ENCODE data around the gene PRELID1. TPM values are rescaled to one million over a fixed set of nuclear protein-coding genes. Genes with fewer than 3 reads are reported as not detected.
"Not testable (repeated sequence)": the region's sequence is repeated elsewhere in the genome, so short reads cannot be mapped to it uniquely, and the experiment has no call there.

PRELID1 gene
- total RNA-seq, 1 donor from 2014 or later: 196 TPM

GRCh38 chr5:177339107-177339638 lies 35.6 kb downstream of the PRELID1 start:
- Histone ChIP-seq H3K27me3 (ENCODE audit: insufficient read depth, low read length) (no peaks in the 10 kb centered on the region), H3K4me1 (ENCODE audit: insufficient read depth, low read length) (no peaks in the 10 kb centered on the region), H3K27ac (ENCODE audit: low read depth, low read length) (no peak overlapping the region), H3K9ac (ENCODE audit: low read length) (no peak overlapping the region), H3K4me2 (ENCODE audit: low read length) (no peak overlapping the region), H3K4me3 (ENCODE audit: insufficient read depth, low read depth, low read length) (no peak overlapping the region), H3K9me3 (ENCODE audit: insufficient read depth, low read depth, low read length) (no peaks in the 10 kb centered on the region), H2AFZ (ENCODE audit: low read depth, low read length) (no peak overlapping the region), H4K20me1 (ENCODE audit: insufficient read depth, low read length) (peaks cover 55% of the 10 kb centered on the region), H3K79me2 (ENCODE audit: insufficient read depth, low read length) (peaks cover 49% of the 10 kb centered on the region), H3K36me3 (ENCODE audit: insufficient read depth, low read length) (peaks cover 12% of the 10 kb centered on the region)
- Mint-ChIP-seq H3K27ac (ENCODE audit: unreplicated experiment) (no peak overlapping the region), H3K4me3 (ENCODE audit: unreplicated experiment) (no peak overlapping the region), H3K27me3 (ENCODE audit: low read depth, unreplicated experiment) (no peaks in the 10 kb centered on the region), H3K4me1 (ENCODE audit: low read depth, unreplicated experiment) (no peaks in the 10 kb centered on the region), H3K9me3 (ENCODE audit: unreplicated experiment) (no peaks in the 10 kb centered on the region), H3K36me3 (ENCODE audit: low read depth, unreplicated experiment) (peaks cover 14% of the 10 kb centered on the region)
- DNase-seq (ENCODE audit: low read depth) (no peak), FAIRE-seq (no peak)
- TF ChIP-seq CTCF (IDR thresholded peaks at IDR 0.05; ENCODE audit: insufficient read depth, low read depth, low read length) (no peak), EZH2 (IDR thresholded peaks at IDR 0.05; ENCODE audit: insufficient read depth, low read length) (no peak)

- H3K4me1 ChIP-seq (ENCODE audit: insufficient read depth, low read length); H3K27me3 ChIP-seq (ENCODE audit: insufficient read depth, low read length); DNase-seq (ENCODE audit: low read depth); H3K4me3 Mint-ChIP-seq (ENCODE audit: unreplicated experiment); H3K9me3 ChIP-seq (ENCODE audit: insufficient read depth, low read depth, low read length); H3K9ac ChIP-seq (ENCODE audit: low read length); H3K9me3 Mint-ChIP-seq (ENCODE audit: unreplicated experiment); H3K27ac Mint-ChIP-seq (ENCODE audit: unreplicated experiment); H3K27ac ChIP-seq (ENCODE audit: low read depth, low read length); H2AFZ ChIP-seq (ENCODE audit: low read depth, low read length); H3K4me3 ChIP-seq (ENCODE audit: insufficient read depth, low read depth, low read length); H3K4me2 ChIP-seq (ENCODE audit: low read length); H3K4me1 Mint-ChIP-seq (ENCODE audit: low read depth, unreplicated experiment); H3K27me3 Mint-ChIP-seq (ENCODE audit: low read depth, unreplicated experiment); FAIRE-seq; H3K36me3 Mint-ChIP-seq (ENCODE audit: low read depth, unreplicated experiment): not testable (repeated sequence)
- peaks cover 65% of the 10 kb centered on the region for H4K20me1 ChIP-seq (ENCODE audit: insufficient read depth, low read length)
- peaks cover 21% of the 10 kb centered on the region for H3K36me3 ChIP-seq (ENCODE audit: insufficient read depth, low read length)
- peaks cover 84% of the 10 kb centered on the region for H3K79me2 ChIP-seq (ENCODE audit: insufficient read depth, low read length)
Measured at GRCh38 chr5:177343000-177343399, 39.4 kb downstream of the PRELID1 start.

GRCh38 chr5:177343777-177344176 lies 40.2 kb downstream of the PRELID1 start:
- no peak overlapping the region for H3K27ac Mint-ChIP-seq (ENCODE audit: unreplicated experiment)
- peaks cover 85% of the 10 kb centered on the region for H3K79me2 ChIP-seq (ENCODE audit: insufficient read depth, low read length)
- no peaks in the 10 kb centered on the region for H3K27me3 Mint-ChIP-seq (ENCODE audit: low read depth, unreplicated experiment)
- H3K27me3 ChIP-seq (ENCODE audit: insufficient read depth, low read length): no peaks in the 10 kb centered on the region
- H3K4me1 Mint-ChIP-seq (ENCODE audit: low read depth, unreplicated experiment): no peaks in the 10 kb centered on the region
- H3K9me3 ChIP-seq (ENCODE audit: insufficient read depth, low read depth, low read length): no peaks in the 10 kb centered on the region
- no peak overlapping the region for H3K4me3 Mint-ChIP-seq (ENCODE audit: unreplicated experiment)
- TF ChIP-seq CTCF (IDR thresholded peaks at IDR 0.05; ENCODE audit: insufficient read depth, low read depth, low read length) (no peak), EZH2 (IDR thresholded peaks at IDR 0.05; ENCODE audit: insufficient read depth, low read length) (no peak)
- no peak overlapping the region for H3K9ac ChIP-seq (ENCODE audit: low read length)
- H2AFZ ChIP-seq (ENCODE audit: low read depth, low read length): no peak overlapping the region
- no peak for DNase-seq (ENCODE audit: low read depth)
- H3K36me3 Mint-ChIP-seq (ENCODE audit: low read depth, unreplicated experiment): peaks cover 6% of the 10 kb centered on the region
- H3K36me3 ChIP-seq (ENCODE audit: insufficient read depth, low read length): peaks cover 20% of the 10 kb centered on the region
- peaks cover 59% of the 10 kb centered on the region for H4K20me1 ChIP-seq (ENCODE audit: insufficient read depth, low read length)
- no peak for FAIRE-seq
- H3K4me3 ChIP-seq (ENCODE audit: insufficient read depth, low read depth, low read length): no peak overlapping the region
- H3K4me1 ChIP-seq (ENCODE audit: insufficient read depth, low read length): no peaks in the 10 kb centered on the region
- H3K9me3 Mint-ChIP-seq (ENCODE audit: unreplicated experiment): no peaks in the 10 kb centered on the region
- no peak overlapping the region for H3K27ac ChIP-seq (ENCODE audit: low read depth, low read length)
- no peak overlapping the region for H3K4me2 ChIP-seq (ENCODE audit: low read length)

Data from astrocyte (in vitro differentiated cells and primary cell).